ENCODE data around the gene FLT1. TPM values are rescaled to one million over a fixed set of nuclear protein-coding genes. Genes with fewer than 3 reads are reported as not detected.

The FLT1 gene
- total and polyA plus RNA-seq, 7 experiments from 2014 or later, result 1.7 to 2.7 (median 2.2) TPM

- Mint-ChIP-seq H3K9me3 (no peaks in the 10 kb centered on the region), H3K27me3 (peaks cover 0 to 6% (median 0%) of the 10 kb centered on the region in 5 donors), H3K4me1 (peaks cover 0 to 5% (median 0%) of the 10 kb centered on the region in 7 donors), H3K27ac (no peak overlapping the region), H3K36me3 (no peaks in the 10 kb centered on the region), H3K4me3 (no peak overlapping the region)
- intact Hi-C loops (cut with micrococcal nuclease), result no loop called here
- no peak overlapping the region for H3K27ac ChIP-seq (ENCODE audit: low read depth, low read length)
- H3K4me3 ChIP-seq (ENCODE audit: low read length), result no peak overlapping the region
- H3K9me3 ChIP-seq (ENCODE audit: control insufficient read depth in 2 of 3, low read length in 3 of 3), result no peaks in the 10 kb centered on the region
- H3K27me3 ChIP-seq (ENCODE audit: control insufficient read depth in 2 of 2, insufficient read depth in 2 of 2, low read length in 2 of 2), result no peaks in the 10 kb centered on the region
- DNase-seq, result no peak
- ATAC-seq, result no peak
- no peaks in the 10 kb centered on the region for H3K36me3 ChIP-seq (ENCODE audit: control insufficient read depth in 2 of 3, insufficient read depth in 3 of 3, low read length in 3 of 3)
- POLR2A ChIA-PET, result no interaction called here
- H3K4me1 ChIP-seq (ENCODE audit: control insufficient read depth in 2 of 2, insufficient read depth in 2 of 2, low read length in 2 of 2), result no peaks in the 10 kb centered on the region
- CTCF ChIA-PET, result interaction anchor here (0.6 kb wide), 1 partner anchor 119 kb away, joined by 3 read pairs; no protein-coding TSS in a partner anchor
Observed at GRCh38 chr13:28321756-28322155, 173.2 kb downstream of the FLT1 start.

DNA sequence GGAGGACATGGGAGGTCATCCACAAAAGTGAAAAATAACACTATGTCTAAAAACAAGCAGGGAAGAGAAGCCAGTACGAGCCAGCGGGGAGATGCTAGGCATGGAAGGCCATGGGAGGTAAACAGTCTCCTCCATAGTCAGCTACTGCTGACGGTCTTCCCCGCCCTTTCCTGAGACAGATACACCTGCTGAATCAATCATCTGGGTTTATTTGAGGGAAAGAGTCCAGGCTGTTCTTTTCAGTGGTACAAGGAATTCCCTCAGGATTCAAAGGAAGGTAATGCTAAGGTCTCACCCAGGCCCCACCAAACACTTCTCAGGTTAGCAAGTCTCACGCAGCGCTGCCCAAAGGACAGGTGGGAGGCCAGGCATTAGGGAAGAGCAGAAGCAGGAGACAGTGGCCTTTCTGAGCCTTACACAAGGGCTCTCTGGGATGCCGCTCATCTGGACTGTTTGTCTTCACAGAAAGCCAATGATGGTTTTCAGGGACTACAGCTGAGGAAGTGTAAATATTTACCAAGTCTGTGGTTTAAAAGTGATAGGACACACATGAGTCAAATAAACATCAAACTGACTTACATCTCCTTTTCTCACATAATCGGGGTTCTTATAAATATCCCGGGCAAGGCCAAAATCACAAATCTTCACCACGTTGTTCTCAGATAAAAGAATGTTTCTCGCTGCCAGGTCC is 173.9 kb downstream of the FLT1 start:
- Histone ChIP-seq H3K36me3 (ENCODE audit: control insufficient read depth in 2 of 3, insufficient read depth in 3 of 3, low read length in 3 of 3) (no peaks in the 10 kb centered on the region), H3K27ac (ENCODE audit: low read depth, low read length) (no peak overlapping the region), H3K4me3 (ENCODE audit: low read length) (no peak overlapping the region), H3K9me3 (ENCODE audit: control insufficient read depth in 2 of 3, low read length in 3 of 3) (no peaks in the 10 kb centered on the region), H3K27me3 (ENCODE audit: control insufficient read depth in 2 of 2, insufficient read depth in 2 of 2, low read length in 2 of 2) (no peaks in the 10 kb centered on the region), H3K4me1 (ENCODE audit: control insufficient read depth in 2 of 2, insufficient read depth in 2 of 2, low read length in 2 of 2) (no peaks in the 10 kb centered on the region)
- POLR2A ChIA-PET, result no interaction called here
- DNase-seq (no peak), ATAC-seq (no peak)
- Mint-ChIP-seq H3K9me3 (no peaks in the 10 kb centered on the region), H3K4me1 (peaks cover 0 to 5% (median 0%) of the 10 kb centered on the region in 7 donors), H3K36me3 (no peaks in the 10 kb centered on the region), H3K27ac (no peak overlapping the region), H3K27me3 (peaks cover 0 to 6% (median 0%) of the 10 kb centered on the region in 5 donors), H3K4me3 (no peak overlapping the region)
- CTCF ChIA-PET, result no interaction called here
- intact Hi-C loops (cut with micrococcal nuclease), result no loop called here

DNA sequence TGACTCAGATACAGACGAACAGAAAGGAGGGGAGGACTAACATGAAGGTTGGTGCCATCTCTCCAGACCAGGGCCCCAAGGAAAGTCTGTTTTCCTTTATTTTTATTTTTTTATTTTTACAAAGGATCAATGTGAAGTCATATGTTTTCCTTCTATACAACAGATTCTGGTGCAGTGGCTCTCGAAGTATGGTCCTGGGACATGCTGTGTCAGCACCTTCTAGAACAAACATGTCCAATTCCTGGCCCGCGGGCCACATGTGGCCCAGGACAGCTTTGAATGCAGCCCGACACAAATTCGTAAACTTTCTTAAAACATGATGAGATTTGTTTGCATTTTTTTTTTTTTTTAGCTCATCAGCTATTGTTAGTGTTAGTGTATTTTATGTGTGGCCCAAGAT is 174.7 kb downstream of the FLT1 start:
- Histone ChIP-seq H3K9me3 (ENCODE audit: control insufficient read depth in 2 of 3, low read length in 3 of 3) (no peaks in the 10 kb centered on the region), H3K4me3 (ENCODE audit: low read length) (no peak overlapping the region), H3K4me1 (ENCODE audit: control insufficient read depth in 2 of 2, insufficient read depth in 2 of 2, low read length in 2 of 2) (no peaks in the 10 kb centered on the region), H3K27ac (ENCODE audit: low read depth, low read length) (no peak overlapping the region), H3K27me3 (ENCODE audit: control insufficient read depth in 2 of 2, insufficient read depth in 2 of 2, low read length in 2 of 2) (no peaks in the 10 kb centered on the region), H3K36me3 (ENCODE audit: control insufficient read depth in 2 of 3, insufficient read depth in 3 of 3, low read length in 3 of 3) (no peaks in the 10 kb centered on the region)
- CTCF ChIA-PET, result no interaction called here
- Mint-ChIP-seq H3K36me3 (no peaks in the 10 kb centered on the region), H3K27me3 (peaks cover 0 to 6% (median 0%) of the 10 kb centered on the region in 5 donors), H3K4me3 (no peak overlapping the region), H3K9me3 (no peaks in the 10 kb centered on the region), H3K4me1 (peaks cover 0 to 5% (median 0%) of the 10 kb centered on the region in 7 donors), H3K27ac (no peak overlapping the region)
- POLR2A ChIA-PET, result no interaction called here
- intact Hi-C loops (cut with micrococcal nuclease), result no loop called here
- DNase-seq (no peak), ATAC-seq (no peak)

- Histone ChIP-seq H3K4me1 (ENCODE audit: control insufficient read depth in 2 of 2, insufficient read depth in 2 of 2, low read length in 2 of 2) (no peaks in the 10 kb centered on the region), H3K4me3 (ENCODE audit: low read length) (no peak overlapping the region), H3K36me3 (ENCODE audit: control insufficient read depth in 2 of 3, insufficient read depth in 3 of 3, low read length in 3 of 3) (no peaks in the 10 kb centered on the region), H3K27ac (ENCODE audit: low read depth, low read length) (no peak overlapping the region), H3K27me3 (ENCODE audit: control insufficient read depth in 2 of 2, insufficient read depth in 2 of 2, low read length in 2 of 2) (no peaks in the 10 kb centered on the region), H3K9me3 (ENCODE audit: control insufficient read depth in 2 of 3, low read length in 3 of 3) (no peaks in the 10 kb centered on the region)
- DNase-seq (no peak), ATAC-seq (no peak)
- intact Hi-C loops (cut with micrococcal nuclease), result no loop called here
- H3K4me1 Mint-ChIP-seq, result peaks cover 0 to 5% (median 0%) of the 10 kb centered on the region in 7 donors
- CTCF ChIA-PET, result interaction anchor here (0.6 kb wide), 1 partner anchor 180 kb away, joined by 3 read pairs; no protein-coding TSS in a partner anchor
- POLR2A ChIA-PET, result no interaction called here
- no peaks in the 10 kb centered on the region for H3K9me3 Mint-ChIP-seq
- H3K27me3 Mint-ChIP-seq, result peaks cover 0 to 3% (median 0%) of the 10 kb centered on the region in 5 donors
- H3K4me3 Mint-ChIP-seq, result no peak overlapping the region
- H3K36me3 Mint-ChIP-seq, result no peaks in the 10 kb centered on the region
- peak overlapping the region in 1 of 9 donors; percentile 23 for H3K27ac Mint-ChIP-seq
Observed at GRCh38 chr13:28319528-28319927, 175.4 kb downstream of the FLT1 start.

DNA sequence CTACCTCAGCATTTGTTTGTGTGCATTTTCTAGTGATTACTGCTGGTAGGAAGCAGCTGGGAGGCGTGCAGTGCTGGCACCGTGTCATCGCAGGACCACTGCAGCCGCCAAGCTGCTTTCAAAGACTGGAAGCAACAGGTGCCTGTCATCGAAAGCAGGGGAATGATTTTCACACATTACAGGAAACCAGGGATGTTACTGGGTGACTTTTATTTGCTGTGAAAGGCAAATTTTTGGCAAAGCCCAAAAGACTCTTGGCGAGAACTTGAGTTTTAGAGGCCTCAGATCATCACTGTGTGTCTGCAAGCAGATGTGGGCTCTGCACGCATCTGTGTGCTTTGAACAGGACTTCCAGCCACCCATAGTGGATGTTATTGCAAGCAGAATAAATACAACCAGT is 176.4 kb downstream of the FLT1 start:
- H3K4me1 Mint-ChIP-seq, result no peaks in the 10 kb centered on the region
- H3K36me3 ChIP-seq (ENCODE audit: control insufficient read depth in 2 of 3, insufficient read depth in 3 of 3, low read length in 3 of 3), result no peaks in the 10 kb centered on the region
- no peak for DNase-seq
- no peak overlapping the region for H3K4me3 ChIP-seq (ENCODE audit: low read length)
- no peak overlapping the region for H3K4me3 Mint-ChIP-seq
- H3K4me1 ChIP-seq (ENCODE audit: control insufficient read depth in 2 of 2, insufficient read depth in 2 of 2, low read length in 2 of 2), result no peaks in the 10 kb centered on the region
- H3K27ac Mint-ChIP-seq, result no peak overlapping the region
- ChIA-PET POLR2A (no interaction called here), CTCF (no interaction called here)
- H3K9me3 ChIP-seq (ENCODE audit: control insufficient read depth in 2 of 3, low read length in 3 of 3), result no peaks in the 10 kb centered on the region
- intact Hi-C loops (cut with micrococcal nuclease), result no loop called here
- no peaks in the 10 kb centered on the region for H3K36me3 Mint-ChIP-seq
- no peaks in the 10 kb centered on the region for H3K9me3 Mint-ChIP-seq
- peaks cover 0 to 3% (median 0%) of the 10 kb centered on the region in 5 donors for H3K27me3 Mint-ChIP-seq
- no peak for ATAC-seq
- H3K27ac ChIP-seq (ENCODE audit: low read depth, low read length), result no peak overlapping the region
- no peaks in the 10 kb centered on the region for H3K27me3 ChIP-seq (ENCODE audit: control insufficient read depth in 2 of 2, insufficient read depth in 2 of 2, low read length in 2 of 2)

- ChIA-PET CTCF (interaction anchor here (1.1 kb wide), 1 partner anchor 12 kb away, joined by 4 read pairs; no protein-coding TSS in a partner anchor), POLR2A (no interaction called here)
- H3K27ac Mint-ChIP-seq, result no peak overlapping the region
- H3K4me3 ChIP-seq (ENCODE audit: low read length), result no peak overlapping the region
- H3K4me3 Mint-ChIP-seq, result no peak overlapping the region
- H3K27me3 Mint-ChIP-seq, result no peaks in the 10 kb centered on the region
- DNase-seq (no peak), ATAC-seq (no peak)
- H3K27ac ChIP-seq (ENCODE audit: low read depth, low read length), result no peak overlapping the region
- intact Hi-C loops (cut with micrococcal nuclease), result no loop called here
- H3K9me3 ChIP-seq (ENCODE audit: control insufficient read depth in 2 of 3, low read length in 3 of 3), result no peaks in the 10 kb centered on the region
- H3K9me3 Mint-ChIP-seq, result no peaks in the 10 kb centered on the region
- H3K36me3 ChIP-seq (ENCODE audit: control insufficient read depth in 2 of 3, insufficient read depth in 3 of 3, low read length in 3 of 3), result no peaks in the 10 kb centered on the region
- no peaks in the 10 kb centered on the region for H3K4me1 Mint-ChIP-seq
- no peaks in the 10 kb centered on the region for H3K36me3 Mint-ChIP-seq
- no peaks in the 10 kb centered on the region for H3K27me3 ChIP-seq (ENCODE audit: control insufficient read depth in 2 of 2, insufficient read depth in 2 of 2, low read length in 2 of 2)
- no peaks in the 10 kb centered on the region for H3K4me1 ChIP-seq (ENCODE audit: control insufficient read depth in 2 of 2, insufficient read depth in 2 of 2, low read length in 2 of 2)
Observed at GRCh38 chr13:28316836-28317235, 178.1 kb downstream of the FLT1 start.

GRCh38 chr13:28316129-28316528 is 178.8 kb downstream of the FLT1 start:
- Histone ChIP-seq H3K9me3 (ENCODE audit: control insufficient read depth in 2 of 3, low read length in 3 of 3) (no peaks in the 10 kb centered on the region), H3K27ac (ENCODE audit: low read depth, low read length) (no peak overlapping the region), H3K4me1 (ENCODE audit: control insufficient read depth in 2 of 2, insufficient read depth in 2 of 2, low read length in 2 of 2) (no peaks in the 10 kb centered on the region), H3K27me3 (ENCODE audit: control insufficient read depth in 2 of 2, insufficient read depth in 2 of 2, low read length in 2 of 2) (no peaks in the 10 kb centered on the region), H3K36me3 (ENCODE audit: control insufficient read depth in 2 of 3, insufficient read depth in 3 of 3, low read length in 3 of 3) (no peaks in the 10 kb centered on the region), H3K4me3 (ENCODE audit: low read length) (no peak overlapping the region)
- ChIA-PET POLR2A (no interaction called here), CTCF (no interaction called here)
- H3K27ac Mint-ChIP-seq, result no peak overlapping the region
- no peaks in the 10 kb centered on the region for H3K36me3 Mint-ChIP-seq
- DNase-seq, result no peak
- no peak for ATAC-seq
- H3K4me3 Mint-ChIP-seq, result no peak overlapping the region
- no peaks in the 10 kb centered on the region for H3K27me3 Mint-ChIP-seq
- intact Hi-C loops (cut with micrococcal nuclease), result no loop called here
- H3K9me3 Mint-ChIP-seq, result no peaks in the 10 kb centered on the region
- no peaks in the 10 kb centered on the region for H3K4me1 Mint-ChIP-seq

All from naive thymus-derived CD4-positive, alpha-beta T cell (primary cell).